Measurements from ENCODE around the gene CHEK1. TPM values are rescaled to one million over a fixed set of nuclear protein-coding genes. Genes with fewer than 3 reads are reported as not detected.
"Not testable (repeated sequence)": the region's sequence is repeated elsewhere in the genome, so short reads cannot be mapped to it uniquely, and the experiment has no call there.

Gene CHEK1
- total RNA-seq (2014; rRNA removed; shearing (Covaris generic)), result 44.9 and 57.7 TPM in 2 replicates

GRCh38 chr11:125624756-125625213 is at the start of gene CHEK1:
Gene CHEK1, plus strand, starts transcription at chr11:125625163. Its CDS starts 1,606 bp downstream, at chr11:125626769.
- no peak for DNase-seq (ENCODE audit: low spot score)

GRCh38 chr11:125577181-125577580 is 47.8 kb upstream of the CHEK1 start:
- DNase-seq (ENCODE audit: low spot score), result not testable (repeated sequence)

- DNase-seq (ENCODE audit: low spot score), result no peak
These were observed 46.2 kb upstream of the CHEK1 start for GRCh38 chr11:125578783-125579182.

GRCh38 chr11:125579811-125580210 is 45.2 kb upstream of the CHEK1 start:
- DNase-seq (ENCODE audit: low spot score), result no peak

- DNase-seq (ENCODE audit: low spot score), result no peak
These were observed 41.5 kb upstream of the CHEK1 start for GRCh38 chr11:125583496-125583895.

GRCh38 chr11:125585487-125585886 is 39.5 kb upstream of the CHEK1 start:
- no peak for DNase-seq (ENCODE audit: low spot score)

- DNase-seq (ENCODE audit: low spot score), result no peak
These were observed 38.3 kb upstream of the CHEK1 start for GRCh38 chr11:125586623-125587022.

- DNase-seq (ENCODE audit: low spot score), result no peak
These were observed 37.5 kb upstream of the CHEK1 start for GRCh38 chr11:125587480-125587879.

- no peak for DNase-seq (ENCODE audit: low spot score)
These were observed 36.5 kb upstream of the CHEK1 start for GRCh38 chr11:125588505-125588904.

GRCh38 chr11:125591649-125592304 is 33.2 kb upstream of the CHEK1 start:
- peak; percentile 14 for DNase-seq (ENCODE audit: low spot score)

- peak; percentile 95 for DNase-seq (ENCODE audit: low spot score)
These were observed 32.5 kb upstream of the CHEK1 start, which contains the start of gene STT3A for GRCh38 chr11:125592305-125593113. Gene STT3A, plus strand, starts transcription at chr11:125592852. Its CDS starts 3,064 bp downstream, at chr11:125595916.

- DNase-seq (ENCODE audit: low spot score), result peak; percentile 47
These were observed 31.7 kb upstream of the CHEK1 start for GRCh38 chr11:125593114-125593820.

- DNase-seq (ENCODE audit: low spot score), result no peak
These were observed 30.0 kb upstream of the CHEK1 start for GRCh38 chr11:125594958-125595357.

GRCh38 chr11:125600663-125601062 is 24.3 kb upstream of the CHEK1 start:
- no peak for DNase-seq (ENCODE audit: low spot score)

GRCh38 chr11:125603207-125603606 is 21.8 kb upstream of the CHEK1 start:
- DNase-seq (ENCODE audit: low spot score), result no peak

GRCh38 chr11:125605417-125605816 is 19.5 kb upstream of the CHEK1 start:
- DNase-seq (ENCODE audit: low spot score), result no peak

- no peak for DNase-seq (ENCODE audit: low spot score)
These were observed 15.4 kb upstream of the CHEK1 start for GRCh38 chr11:125609545-125609944.

- DNase-seq (ENCODE audit: low spot score), result no peak
These were observed 6.6 kb upstream of the CHEK1 start for GRCh38 chr11:125618383-125618782.

- DNase-seq (ENCODE audit: low spot score), result peak; percentile 46
These were observed 3.0 kb upstream of the CHEK1 start for GRCh38 chr11:125621995-125622394.

- DNase-seq (ENCODE audit: low spot score), result no peak
These were observed 1.9 kb upstream of the CHEK1 start for GRCh38 chr11:125623064-125623463.

GRCh38 chr11:125625225-125625629 is 264 bp downstream of the CHEK1 start:
- DNase-seq (ENCODE audit: low spot score), result no peak

GRCh38 chr11:125625630-125626287 is 796 bp downstream of the CHEK1 start:
- DNase-seq (ENCODE audit: low spot score), result peak; percentile 67
